GM12891 (cell line): ENCODE measurements around the gene VAV3.

Source experiments
- POLR2A ChIP-seq: IDR thresholded peaks from 2 replicates; pipeline ENCODE4 v1.6.1; 2011; ENCODE audit warnings: low read depth, low read length, control low read depth
- SPI1 ChIP-seq: IDR thresholded peaks from 2 replicates; pipeline ENCODE4 v1.6.1; 2011; ENCODE audit warnings: low read depth, low read length, control low read depth

- no peak for TF ChIP-seq POLR2A
- TF ChIP-seq SPI1 = no peak
Observed at GRCh38 chr1:107867422-107867821, 97.6 kb downstream of the VAV3 start.
